ENCODE measurements around the gene KAZALD1. TPM values are rescaled to one million over a fixed set of nuclear protein-coding genes. Genes with fewer than 3 reads are reported as not detected.

The KAZALD1 gene
- total RNA-seq, 1 donor from 2014 or later: 1.1 TPM

GRCh38 chr10:101094121-101094879 is 32.5 kb downstream of the KAZALD1 start:
- no peak for DNase-seq (ENCODE audit: low read depth, low spot score)

GRCh38 chr10:101095004-101095403 is 33.2 kb downstream of the KAZALD1 start:
- DNase-seq (ENCODE audit: low read depth, low spot score): no peak

GRCh38 chr10:101095550-101096213 is 33.9 kb downstream of the KAZALD1 start:
- peak; percentile 11 for DNase-seq (ENCODE audit: low read depth, low spot score)

GRCh38 chr10:101096378-101096777 is 34.6 kb downstream of the KAZALD1 start:
- DNase-seq (ENCODE audit: low read depth, low spot score): no peak

GRCh38 chr10:101097881-101098280 is 36.1 kb downstream of the KAZALD1 start:
- DNase-seq (ENCODE audit: low read depth, low spot score): no peak

DNA sequence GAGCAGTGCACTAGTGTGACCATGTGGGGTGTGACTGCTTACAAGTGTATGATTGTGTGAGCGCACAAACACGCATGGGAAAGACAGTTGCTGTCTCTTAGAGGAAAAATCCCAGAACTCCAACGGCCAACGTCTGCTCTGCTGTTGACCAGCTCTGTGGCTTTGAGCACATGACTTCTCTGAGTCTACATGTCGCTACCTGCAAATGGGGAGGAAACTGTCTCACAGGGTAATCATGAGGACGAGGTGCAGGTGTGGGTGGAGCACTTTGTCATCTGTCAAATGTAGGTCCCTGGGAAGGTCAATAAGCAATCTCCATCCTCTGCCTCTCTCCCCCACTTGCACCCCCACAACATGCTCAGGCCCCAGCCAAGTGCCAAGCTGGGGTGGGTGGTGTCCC is 38.1 kb downstream of the KAZALD1 start:
- DNase-seq (ENCODE audit: low read depth, low spot score): no peak

DNA sequence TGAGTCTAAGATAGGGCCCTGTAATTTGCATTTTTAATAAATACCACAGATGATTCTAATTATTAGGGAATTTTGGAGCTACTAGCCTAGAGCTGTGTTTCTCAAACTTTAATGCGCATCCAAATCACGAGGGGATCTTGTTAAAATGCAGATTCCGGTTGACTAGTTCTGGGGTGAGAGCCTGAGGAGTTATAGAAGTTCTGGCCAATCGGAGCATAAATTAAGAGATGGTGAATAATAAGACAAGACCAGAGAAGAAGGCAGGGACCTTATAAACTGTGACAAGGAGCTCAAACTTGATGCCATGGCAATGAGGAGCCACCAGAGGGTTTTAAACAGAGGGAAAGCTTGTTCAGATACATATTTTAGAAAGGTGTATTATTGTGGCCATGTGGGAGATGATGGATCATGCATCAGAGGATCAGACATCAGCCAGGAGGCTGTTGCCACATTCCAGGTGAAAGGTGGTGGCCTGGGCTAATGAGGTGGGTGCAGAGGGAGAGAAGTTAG is 39.6 kb downstream of the KAZALD1 start:
- no peak for DNase-seq (ENCODE audit: low read depth, low spot score)

DNA sequence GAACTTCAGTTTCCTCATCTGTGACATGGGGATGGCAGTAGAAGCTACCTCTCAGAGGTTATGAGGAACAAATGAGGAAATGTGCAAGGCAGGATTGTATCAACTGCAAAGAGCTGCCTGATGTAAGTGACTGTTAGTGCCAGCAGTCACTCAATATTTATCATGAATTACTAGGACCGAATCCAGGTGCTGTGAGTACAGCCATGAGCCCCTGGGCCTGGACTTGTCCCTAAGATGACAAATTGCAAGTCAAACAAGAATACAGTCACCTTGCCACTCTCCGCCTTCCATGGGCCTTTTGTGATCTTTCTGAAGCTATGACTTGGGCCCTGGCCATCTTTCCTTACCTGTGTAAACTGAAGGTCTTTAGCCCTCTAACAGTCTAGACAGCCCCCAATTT is 41.6 kb downstream of the KAZALD1 start:
- no peak for DNase-seq (ENCODE audit: low read depth, low spot score)

GRCh38 chr10:101106351-101106750 is 44.6 kb downstream of the KAZALD1 start:
- no peak for DNase-seq (ENCODE audit: low read depth, low spot score)

DNA sequence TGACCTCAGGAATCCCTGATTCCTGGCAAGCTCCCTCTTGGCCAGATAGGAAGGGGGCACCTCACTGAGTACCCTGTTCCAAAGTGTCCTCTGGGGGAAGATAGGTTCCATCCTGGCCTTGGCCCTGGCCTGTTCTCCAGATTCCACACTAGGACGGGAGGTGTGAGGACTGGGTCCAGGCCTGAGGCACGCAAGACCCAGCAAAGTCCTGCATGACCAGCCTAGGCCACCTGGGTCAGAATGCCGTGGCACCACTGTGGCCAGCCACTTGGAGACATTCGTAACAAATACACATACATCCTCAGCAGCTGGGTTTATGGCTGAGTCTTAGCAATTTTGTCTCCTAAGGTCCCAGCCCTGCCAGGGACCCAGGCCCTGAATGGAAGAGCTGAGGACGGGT is 46.0 kb downstream of the KAZALD1 start:
- no peak for DNase-seq (ENCODE audit: low read depth, low spot score)

- no peak for DNase-seq (ENCODE audit: low read depth, low spot score)
These were observed 49.2 kb downstream of the KAZALD1 start for GRCh38 chr10:101110856-101111523.

DNA sequence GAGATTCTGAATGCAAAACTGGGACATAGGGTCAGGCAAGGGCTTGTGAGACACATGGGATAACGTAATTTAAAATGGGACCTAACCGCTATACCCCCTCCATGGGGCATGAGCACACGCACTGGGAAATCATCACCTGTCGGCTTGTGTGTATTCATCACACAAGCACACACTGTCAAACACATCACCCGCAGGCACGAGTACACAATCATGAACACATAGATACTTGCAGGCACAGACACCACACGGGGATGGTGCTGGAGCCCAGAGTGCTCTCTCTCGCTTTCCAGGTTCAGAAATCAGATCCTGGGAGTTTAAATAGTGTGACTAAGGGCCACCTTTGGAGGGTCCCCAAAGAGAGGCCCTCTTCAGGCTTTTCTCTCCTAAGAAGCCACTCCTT is 49.8 kb downstream of the KAZALD1 start:
- no peak for DNase-seq (ENCODE audit: low read depth, low spot score)

DNA sequence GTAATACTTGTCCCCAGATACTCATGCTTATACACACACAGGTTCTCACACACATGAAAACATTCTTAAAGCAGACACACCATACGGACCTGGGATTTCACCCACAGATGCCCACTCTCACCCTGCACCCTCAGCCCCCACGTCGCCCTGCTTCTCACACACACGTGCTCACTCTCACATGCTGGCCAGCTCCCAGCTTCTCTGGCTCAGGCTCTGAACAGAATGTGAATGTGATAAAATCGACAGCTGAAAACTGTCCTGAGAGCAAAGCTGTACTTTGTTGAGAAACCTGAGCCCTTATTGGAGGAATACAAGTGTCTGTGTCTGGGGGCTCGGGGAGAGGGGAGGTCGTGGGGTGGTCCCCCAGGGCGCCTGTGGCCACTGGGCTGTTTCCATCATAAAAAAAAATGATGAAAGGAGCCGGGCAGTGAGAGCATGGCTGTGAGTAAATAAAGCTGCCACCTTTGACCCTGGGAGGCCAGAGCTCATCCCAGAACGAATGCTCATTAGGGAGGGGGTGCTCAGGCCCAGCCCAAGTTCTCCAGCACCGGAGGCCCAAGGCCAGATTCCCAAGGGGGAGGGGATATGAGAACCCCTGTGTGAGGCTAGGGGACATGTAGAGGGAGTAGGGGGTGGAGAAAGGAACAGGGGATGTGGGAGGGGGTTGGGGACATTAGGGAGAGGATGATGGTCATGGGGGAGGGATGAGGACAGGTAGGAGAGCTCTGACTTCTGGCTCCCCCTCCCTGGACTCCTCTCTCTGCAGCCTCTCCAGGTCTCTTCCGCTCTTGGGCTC is 51.2 kb downstream of the KAZALD1 start:
- no peak for DNase-seq (ENCODE audit: low read depth, low spot score)

DNA sequence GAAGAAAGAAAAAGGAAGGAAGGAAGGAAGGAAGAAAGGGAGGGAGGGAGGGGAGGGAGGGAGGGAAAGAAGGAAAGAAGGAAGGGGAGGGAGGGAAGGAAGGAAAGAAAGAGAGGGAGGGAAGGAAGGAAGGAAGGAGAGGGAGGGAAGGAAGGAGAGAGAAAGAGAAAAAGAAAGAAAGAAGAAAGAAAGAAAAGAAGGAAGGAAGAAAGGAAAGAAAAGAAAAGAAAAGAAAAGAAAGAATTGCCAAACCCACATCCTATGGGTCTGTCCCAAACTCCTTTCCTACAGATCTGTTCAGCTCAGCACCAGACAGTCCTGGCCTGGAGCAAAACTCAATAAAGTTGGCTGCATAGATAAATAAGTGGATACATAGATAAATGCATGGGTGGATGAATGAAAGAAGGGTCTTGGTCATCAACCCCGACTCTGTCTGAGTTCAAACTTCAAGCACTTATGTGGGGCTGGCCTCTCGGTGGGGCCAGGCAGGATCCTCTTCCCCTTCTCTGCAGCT is 52.2 kb downstream of the KAZALD1 start:
- no peak for DNase-seq (ENCODE audit: low read depth, low spot score)

- no peak for DNase-seq (ENCODE audit: low read depth, low spot score)
These were observed 52.9 kb downstream of the KAZALD1 start for GRCh38 chr10:101114646-101115045.

Other genes starting within 250 kb of the KAZALD1 start
- gene SLF2, start 149.0 kb upstream of the KAZALD1 start, total RNA-seq: 18.1 and 36.7 TPM in 2 replicates
- gene SEMA4G, start 92.5 kb upstream of the KAZALD1 start, total RNA-seq: 0.60 and 0.79 TPM in 2 replicates
- gene MRPL43, start 74.5 kb upstream of the KAZALD1 start, total RNA-seq: 53.4 and 69.3 TPM in 2 replicates
- gene TWNK, start 74.4 kb upstream of the KAZALD1 start, total RNA-seq: 12.5 and 13.7 TPM in 2 replicates
- 56.0 and 56.2 TPM in 2 replicates for gene LZTS2, start 62.2 kb upstream of the KAZALD1 start, total RNA-seq
- 0.46 and 0.63 TPM in 2 replicates for gene PDZD7, start 30.9 kb upstream of the KAZALD1 start, total RNA-seq
- 61.8 and 62.2 TPM in 2 replicates for gene SFXN3, start 30.8 kb upstream of the KAZALD1 start, total RNA-seq
- gene TLX1, start 69.3 kb downstream of the KAZALD1 start, total RNA-seq: 0.60 and 1.8 TPM in 2 replicates
- gene LBX1, start 167.5 kb downstream of the KAZALD1 start, total RNA-seq: not detected in 2 replicates

All from pulmonary artery endothelial cell (primary cell).